ENCODE results near the gene MCU. TPM values are rescaled to one million over a fixed set of nuclear protein-coding genes. Genes with fewer than 3 reads are reported as not detected.

The MCU gene
- total RNA-seq, 6 experiments from 2014 or later, result 6.2 to 14.6 (median 10.4) TPM

DNA sequence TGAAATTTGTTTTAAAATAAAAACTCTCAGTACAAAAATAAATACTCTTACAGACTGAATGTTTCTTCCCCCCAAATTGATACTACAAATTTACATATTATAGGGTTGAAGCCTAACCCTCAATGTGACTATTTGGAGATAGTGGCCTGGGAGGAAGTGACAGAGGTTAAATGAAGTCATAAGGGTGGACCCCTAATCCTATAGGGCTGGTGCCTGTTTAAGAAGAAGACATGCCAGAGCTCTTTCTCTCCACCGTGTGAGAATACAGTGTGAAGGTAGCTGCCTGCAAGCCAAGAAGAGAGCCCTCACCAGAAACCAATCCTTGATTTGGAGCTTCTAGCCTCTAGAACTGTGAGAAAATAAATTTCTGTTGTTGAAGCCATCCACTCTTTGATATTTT lies 67.6 kb downstream of the MCU start:
- Histone ChIP-seq H3K36me3 (no peaks in the 10 kb centered on the region), H3K27me3 (no peaks in the 10 kb centered on the region), H3K27ac (no peak overlapping the region), H3K4me1 (no peaks in the 10 kb centered on the region), H3K4me3 (no peak overlapping the region), H3K9me3 (no peaks in the 10 kb centered on the region)
- intact Hi-C loops (cut with DNase I), result no loop called here
- TF ChIP-seq, protein P1, sequence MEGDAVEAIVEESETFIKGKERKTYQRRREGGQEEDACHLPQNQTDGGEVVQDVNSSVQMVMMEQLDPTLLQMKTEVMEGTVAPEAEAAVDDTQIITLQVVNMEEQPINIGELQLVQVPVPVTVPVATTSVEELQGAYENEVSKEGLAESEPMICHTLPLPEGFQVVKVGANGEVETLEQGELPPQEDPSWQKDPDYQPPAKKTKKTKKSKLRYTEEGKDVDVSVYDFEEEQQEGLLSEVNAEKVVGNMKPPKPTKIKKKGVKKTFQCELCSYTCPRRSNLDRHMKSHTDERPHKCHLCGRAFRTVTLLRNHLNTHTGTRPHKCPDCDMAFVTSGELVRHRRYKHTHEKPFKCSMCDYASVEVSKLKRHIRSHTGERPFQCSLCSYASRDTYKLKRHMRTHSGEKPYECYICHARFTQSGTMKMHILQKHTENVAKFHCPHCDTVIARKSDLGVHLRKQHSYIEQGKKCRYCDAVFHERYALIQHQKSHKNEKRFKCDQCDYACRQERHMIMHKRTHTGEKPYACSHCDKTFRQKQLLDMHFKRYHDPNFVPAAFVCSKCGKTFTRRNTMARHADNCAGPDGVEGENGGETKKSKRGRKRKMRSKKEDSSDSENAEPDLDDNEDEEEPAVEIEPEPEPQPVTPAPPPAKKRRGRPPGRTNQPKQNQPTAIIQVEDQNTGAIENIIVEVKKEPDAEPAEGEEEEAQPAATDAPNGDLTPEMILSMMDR (IDR thresholded peaks at IDR 0.05), result no peak
- TF ChIP-seq POLR2A (IDR thresholded peaks at IDR 0.05), result no peak
- no peak for DNase-seq
- no peak for ATAC-seq
- WGBS (ENCODE audit: insufficient coverage, low coverage, low lambda C conversion rate, missing lambda C conversion rate), result 43% methylated on average over 1 of the region's 1 CpG

DNA sequence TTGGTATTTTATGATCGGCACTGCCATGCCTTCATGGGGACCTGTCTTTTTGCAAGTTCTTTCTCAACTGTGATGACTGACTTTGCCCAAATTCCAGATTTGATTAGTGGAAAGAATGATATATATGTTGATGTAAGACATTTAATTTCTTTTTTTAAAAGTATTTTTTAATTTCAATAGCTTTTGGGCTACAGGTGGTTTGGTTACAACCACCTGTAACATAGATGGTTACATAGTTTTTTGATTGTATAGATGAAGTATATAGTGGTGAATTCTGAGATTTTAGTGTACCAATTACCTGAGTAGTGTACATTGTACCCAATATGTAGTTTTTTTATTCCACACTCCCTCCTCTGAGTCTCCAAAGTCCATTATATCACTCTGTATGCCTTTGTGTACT lies 69.6 kb downstream of the MCU start:
- no peak for TF ChIP-seq POLR2A (IDR thresholded peaks at IDR 0.05)
- TF ChIP-seq, protein P1 (IDR thresholded peaks at IDR 0.05), result no peak
- no peaks in the 10 kb centered on the region for H3K4me1 ChIP-seq
- no peak overlapping the region for H3K27ac ChIP-seq
- ATAC-seq, result no peak
- no peaks in the 10 kb centered on the region for H3K9me3 ChIP-seq
- WGBS (ENCODE audit: insufficient coverage, low coverage, low lambda C conversion rate, missing lambda C conversion rate), result 100% methylated on average over 1 of the region's 1 CpG
- intact Hi-C loops (cut with DNase I), result no loop called here
- H3K4me3 ChIP-seq, result no peak overlapping the region
- no peak for DNase-seq
- H3K27me3 ChIP-seq, result no peaks in the 10 kb centered on the region
- H3K36me3 ChIP-seq, result no peaks in the 10 kb centered on the region

DNA sequence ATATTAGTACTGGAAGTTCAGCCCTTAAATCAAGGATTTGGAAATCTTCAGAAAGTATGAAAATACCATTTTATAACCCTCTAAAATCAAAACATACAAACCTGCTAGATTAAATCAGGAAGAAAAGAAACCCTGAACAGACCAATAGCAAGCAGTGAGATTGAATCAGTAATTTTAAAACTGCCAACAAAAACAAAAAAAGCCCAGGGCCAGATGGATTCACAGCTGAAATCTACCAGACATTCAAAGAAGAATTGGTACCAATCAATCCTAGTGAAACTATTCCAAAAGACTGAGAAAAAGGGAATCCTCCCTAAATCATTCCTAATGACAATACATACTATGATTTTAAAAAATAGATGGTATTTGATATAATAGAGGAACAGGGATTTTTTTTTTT lies 70.1 kb downstream of the MCU start:
- H3K9me3 ChIP-seq, result peaks cover 0 to under 1% (median 0%) of the 10 kb centered on the region in 4 donors
- H3K4me3 ChIP-seq, result no peak overlapping the region
- H3K27ac ChIP-seq, result no peak overlapping the region
- intact Hi-C loops (cut with DNase I), result no loop called here
- no peaks in the 10 kb centered on the region for H3K27me3 ChIP-seq
- no peaks in the 10 kb centered on the region for H3K4me1 ChIP-seq
- ATAC-seq (no peak), DNase-seq (no peak)
- H3K36me3 ChIP-seq, result no peaks in the 10 kb centered on the region
- TF ChIP-seq, protein P1 (IDR thresholded peaks at IDR 0.05), result no peak
- TF ChIP-seq POLR2A (IDR thresholded peaks at IDR 0.05), result no peak

DNA sequence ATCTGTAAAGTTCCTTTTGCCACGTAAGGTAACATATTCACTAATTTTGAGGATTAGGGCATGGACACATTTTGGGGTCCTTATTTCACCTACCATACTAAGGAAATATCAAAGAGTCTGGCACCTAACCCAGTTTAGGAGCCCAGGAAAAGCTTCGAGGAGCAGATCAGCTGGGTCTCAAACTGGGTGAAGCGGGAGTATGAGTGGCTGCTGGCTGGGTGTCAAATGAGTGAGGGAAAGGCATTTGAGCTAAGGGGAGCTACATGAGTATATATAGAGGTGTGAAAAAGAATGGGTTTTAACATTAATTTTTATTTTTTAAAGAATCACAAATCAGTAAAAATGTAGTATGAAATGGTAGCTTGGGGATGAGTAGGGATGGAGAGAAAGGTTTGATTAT lies 71.3 kb downstream of the MCU start:
- no peak for DNase-seq
- intact Hi-C loops (cut with DNase I), result no loop called here
- H3K4me1 ChIP-seq, result no peaks in the 10 kb centered on the region
- no peak overlapping the region for H3K27ac ChIP-seq
- no peak for TF ChIP-seq POLR2A (IDR thresholded peaks at IDR 0.05)
- TF ChIP-seq, protein P1 (IDR thresholded peaks at IDR 0.05), result no peak
- ATAC-seq, result no peak
- no peaks in the 10 kb centered on the region for H3K27me3 ChIP-seq
- no peak overlapping the region for H3K4me3 ChIP-seq
- peaks cover 0 to 6% (median 2%) of the 10 kb centered on the region in 4 donors for H3K9me3 ChIP-seq
- H3K36me3 ChIP-seq, result no peaks in the 10 kb centered on the region
- 92% methylated on average over 3 of the region's 3 CpGs for WGBS (ENCODE audit: insufficient coverage, low coverage, low lambda C conversion rate, missing lambda C conversion rate)

DNA sequence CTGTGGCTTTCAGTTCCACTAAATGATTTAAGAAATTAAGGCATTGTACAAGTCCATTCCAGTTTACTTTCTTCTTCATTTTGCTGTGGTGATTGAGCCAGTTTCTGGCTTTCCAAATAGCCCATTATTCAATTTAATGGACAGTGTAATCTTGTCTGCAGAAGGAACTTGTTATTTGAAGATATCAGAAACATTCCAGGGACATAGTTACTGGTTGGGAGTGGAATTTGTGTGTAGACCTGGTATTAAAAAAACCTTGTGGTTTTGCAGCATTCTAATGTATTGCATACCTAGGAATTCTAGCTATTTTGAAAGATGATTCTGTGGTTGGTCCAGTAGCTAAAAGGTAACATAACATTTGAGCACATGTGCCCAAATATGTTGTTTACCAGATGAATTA lies 72.2 kb downstream of the MCU start:
- ATAC-seq (no peak), DNase-seq (no peak)
- TF ChIP-seq POLR2A (IDR thresholded peaks at IDR 0.05), result no peak
- TF ChIP-seq, protein P1 (IDR thresholded peaks at IDR 0.05), result no peak
- intact Hi-C loops (cut with DNase I), result no loop called here
- H3K27me3 ChIP-seq, result no peaks in the 10 kb centered on the region
- no peak overlapping the region for H3K27ac ChIP-seq
- H3K4me3 ChIP-seq, result no peak overlapping the region
- H3K36me3 ChIP-seq, result no peaks in the 10 kb centered on the region
- peaks cover 0 to 6% (median 2%) of the 10 kb centered on the region in 4 donors for H3K9me3 ChIP-seq
- no peaks in the 10 kb centered on the region for H3K4me1 ChIP-seq
